ENCODE data around the gene TTC28. TPM values are rescaled to one million over a fixed set of nuclear protein-coding genes. Genes with fewer than 3 reads are reported as not detected.

Gene TTC28
- total RNA-seq, 1 experiment from 2014 or later = 0.12 TPM

DNA sequence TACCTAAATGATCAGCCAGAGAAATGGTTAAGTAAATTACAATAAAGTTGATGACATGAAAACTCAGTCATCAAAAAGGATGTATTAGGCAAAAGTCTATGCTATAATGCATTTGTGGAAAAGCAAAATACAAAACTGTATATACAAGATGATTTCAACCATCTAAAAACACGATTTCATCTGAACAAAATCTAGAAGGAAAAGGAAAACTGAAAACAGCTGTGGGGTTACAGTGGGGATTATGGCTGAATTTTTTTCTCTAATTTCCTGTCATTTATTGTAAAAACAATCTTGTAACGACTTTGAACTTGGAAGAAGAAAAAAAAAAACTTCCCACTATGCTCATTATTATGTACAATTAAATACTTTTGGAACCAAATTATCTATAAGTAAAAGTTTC lies 31.7 kb upstream of the TTC28 start (continued):
- TF ChIP-seq ZNF274 (IDR thresholded peaks at IDR 0.05; ENCODE audit: low read depth, low read length) (no peak), CBX3 (IDR thresholded peaks at IDR 0.05; ENCODE audit: low read depth) (no peak), ZFX (IDR thresholded peaks at IDR 0.05) (no peak)
- TF ChIP-seq, protein P1, sequence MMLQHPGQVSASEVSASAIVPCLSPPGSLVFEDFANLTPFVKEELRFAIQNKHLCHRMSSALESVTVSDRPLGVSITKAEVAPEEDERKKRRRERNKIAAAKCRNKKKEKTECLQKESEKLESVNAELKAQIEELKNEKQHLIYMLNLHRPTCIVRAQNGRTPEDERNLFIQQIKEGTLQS (IDR thresholded peaks at IDR 0.05) = no peak

DNA sequence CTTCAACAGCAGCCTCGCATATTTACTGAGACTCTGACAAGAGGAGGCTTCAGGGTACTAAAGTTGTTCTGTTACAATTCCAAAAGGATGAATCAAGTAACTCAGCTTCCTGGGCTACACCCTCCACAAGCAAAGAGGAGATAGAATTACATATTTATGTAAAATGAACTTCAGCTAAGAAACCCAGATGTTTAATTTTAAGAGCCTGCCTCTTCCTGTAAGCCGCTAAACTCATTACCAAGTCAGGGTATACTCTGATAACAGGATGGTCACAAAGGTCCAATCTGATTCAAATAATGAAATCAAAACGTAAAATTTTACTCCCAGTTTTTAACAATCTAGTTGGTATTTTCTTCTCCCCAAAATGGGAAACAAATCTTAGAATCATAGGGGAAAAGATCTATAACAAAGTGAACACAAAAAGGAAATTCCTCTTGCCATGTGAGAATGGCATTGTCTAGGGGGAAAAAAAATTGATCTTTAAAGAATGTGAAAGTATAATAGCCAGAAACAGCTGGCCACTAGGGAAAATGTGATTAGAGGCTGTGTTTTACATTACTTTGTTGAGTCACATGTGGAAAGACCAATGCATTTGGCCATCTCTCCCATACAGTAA lies 31.0 kb upstream of the TTC28 start:
- Histone ChIP-seq H3K9me2 (ENCODE audit: insufficient read depth) (no peaks in the 10 kb centered on the region), H3K4me2 (ENCODE audit: low read length) (no peak overlapping the region; the same call in 1 of the 2 replicates), H3K4me3 (replicated peaks in 1 of 2; ENCODE audit: low read depth in 1 of 2, low read length in 2 of 2) (no peak overlapping the region), H3K4me1 (ENCODE audit: control insufficient read depth in 1 of 2, insufficient read depth in 2 of 2, low read length in 2 of 2) (peaks cover 0 to 7% of the 10 kb centered on the region in 2 experiments; a peak in 2 of 4 replicates), H4K20me1 (ENCODE audit: insufficient read depth) (no peaks in the 10 kb centered on the region; the same call in 1 of the 2 replicates), H3K79me2 (ENCODE audit: insufficient read depth, low read length) (no peaks in the 10 kb centered on the region), H3K36me3 (ENCODE audit: control insufficient read depth in 1 of 2, insufficient read depth in 2 of 2, low read length in 2 of 2) (peaks cover 12% of the 10 kb centered on the region in 2 experiments), H2AFZ (ENCODE audit: low read depth, low read length, poor library complexity, severe bottlenecking) (no peak overlapping the region), H3K27ac (ENCODE audit: low read depth, low read length) (no peak overlapping the region), H3K9me3 (ENCODE audit: control insufficient read depth in 1 of 2, insufficient read depth in 1 of 2, low read depth in 1 of 2, low read length in 2 of 2) (no peaks in the 10 kb centered on the region), H3K27me3 (ENCODE audit: insufficient read depth, low read length) (no peaks in the 10 kb centered on the region), H3K9ac (ENCODE audit: low read length) (no peak overlapping the region)
- RAD21 ChIA-PET (ENCODE audit: low non-redundant PET in 1 of 2, low total read pairs in 2 of 2, uncharacterized antibody in 2 of 2, unreplicated experiment in 2 of 2) = no interaction called here
- POLR2A ChIA-PET = no interaction called here
- TF ChIP-seq, protein P1 (IDR thresholded peaks at IDR 0.05) = no peak
- TF ChIP-seq POLR2AphosphoS5 (IDR thresholded peaks at IDR 0.05; ENCODE audit: low read depth, low read length) = no peak
- TF ChIP-seq, protein P2, sequence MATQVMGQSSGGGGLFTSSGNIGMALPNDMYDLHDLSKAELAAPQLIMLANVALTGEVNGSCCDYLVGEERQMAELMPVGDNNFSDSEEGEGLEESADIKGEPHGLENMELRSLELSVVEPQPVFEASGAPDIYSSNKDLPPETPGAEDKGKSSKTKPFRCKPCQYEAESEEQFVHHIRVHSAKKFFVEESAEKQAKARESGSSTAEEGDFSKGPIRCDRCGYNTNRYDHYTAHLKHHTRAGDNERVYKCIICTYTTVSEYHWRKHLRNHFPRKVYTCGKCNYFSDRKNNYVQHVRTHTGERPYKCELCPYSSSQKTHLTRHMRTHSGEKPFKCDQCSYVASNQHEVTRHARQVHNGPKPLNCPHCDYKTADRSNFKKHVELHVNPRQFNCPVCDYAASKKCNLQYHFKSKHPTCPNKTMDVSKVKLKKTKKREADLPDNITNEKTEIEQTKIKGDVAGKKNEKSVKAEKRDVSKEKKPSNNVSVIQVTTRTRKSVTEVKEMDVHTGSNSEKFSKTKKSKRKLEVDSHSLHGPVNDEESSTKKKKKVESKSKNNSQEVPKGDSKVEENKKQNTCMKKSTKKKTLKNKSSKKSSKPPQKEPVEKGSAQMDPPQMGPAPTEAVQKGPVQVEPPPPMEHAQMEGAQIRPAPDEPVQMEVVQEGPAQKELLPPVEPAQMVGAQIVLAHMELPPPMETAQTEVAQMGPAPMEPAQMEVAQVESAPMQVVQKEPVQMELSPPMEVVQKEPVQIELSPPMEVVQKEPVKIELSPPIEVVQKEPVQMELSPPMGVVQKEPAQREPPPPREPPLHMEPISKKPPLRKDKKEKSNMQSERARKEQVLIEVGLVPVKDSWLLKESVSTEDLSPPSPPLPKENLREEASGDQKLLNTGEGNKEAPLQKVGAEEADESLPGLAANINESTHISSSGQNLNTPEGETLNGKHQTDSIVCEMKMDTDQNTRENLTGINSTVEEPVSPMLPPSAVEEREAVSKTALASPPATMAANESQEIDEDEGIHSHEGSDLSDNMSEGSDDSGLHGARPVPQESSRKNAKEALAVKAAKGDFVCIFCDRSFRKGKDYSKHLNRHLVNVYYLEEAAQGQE (IDR thresholded peaks at IDR 0.05; ENCODE audit: low read depth) = no peak
- TF ChIP-seq, protein P3, sequence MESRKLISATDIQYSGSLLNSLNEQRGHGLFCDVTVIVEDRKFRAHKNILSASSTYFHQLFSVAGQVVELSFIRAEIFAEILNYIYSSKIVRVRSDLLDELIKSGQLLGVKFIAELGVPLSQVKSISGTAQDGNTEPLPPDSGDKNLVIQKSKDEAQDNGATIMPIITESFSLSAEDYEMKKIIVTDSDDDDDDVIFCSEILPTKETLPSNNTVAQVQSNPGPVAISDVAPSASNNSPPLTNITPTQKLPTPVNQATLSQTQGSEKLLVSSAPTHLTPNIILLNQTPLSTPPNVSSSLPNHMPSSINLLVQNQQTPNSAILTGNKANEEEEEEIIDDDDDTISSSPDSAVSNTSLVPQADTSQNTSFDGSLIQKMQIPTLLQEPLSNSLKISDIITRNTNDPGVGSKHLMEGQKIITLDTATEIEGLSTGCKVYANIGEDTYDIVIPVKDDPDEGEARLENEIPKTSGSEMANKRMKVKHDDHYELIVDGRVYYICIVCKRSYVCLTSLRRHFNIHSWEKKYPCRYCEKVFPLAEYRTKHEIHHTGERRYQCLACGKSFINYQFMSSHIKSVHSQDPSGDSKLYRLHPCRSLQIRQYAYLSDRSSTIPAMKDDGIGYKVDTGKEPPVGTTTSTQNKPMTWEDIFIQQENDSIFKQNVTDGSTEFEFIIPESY (IDR thresholded peaks at IDR 0.05; ENCODE audit: extremely low read depth, insufficient replicate concordance, low read length) = no peak
- no peak for TF ChIP-seq CBX3 (IDR thresholded peaks at IDR 0.05; ENCODE audit: low read depth)
- no peak for TF ChIP-seq EZH2phosphoT487 (IDR thresholded peaks at IDR 0.05; ENCODE audit: borderline replicate concordance)
- TF ChIP-seq CEBPB (IDR thresholded peaks at IDR 0.05; ENCODE audit: low read depth) = no peak
- TF ChIP-seq, protein P4, sequence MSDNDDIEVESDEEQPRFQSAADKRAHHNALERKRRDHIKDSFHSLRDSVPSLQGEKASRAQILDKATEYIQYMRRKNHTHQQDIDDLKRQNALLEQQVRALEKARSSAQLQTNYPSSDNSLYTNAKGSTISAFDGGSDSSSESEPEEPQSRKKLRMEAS (IDR thresholded peaks at IDR 0.05) = no peak
- no peak for TF ChIP-seq FOSL1 (IDR thresholded peaks at IDR 0.05; ENCODE audit: low read depth)
- intact Hi-C loops (cut with micrococcal nuclease) = no loop called here
- no peak for DNase-seq (ENCODE audit: low read depth, low spot score)
- ATAC-seq = no peak
- CTCF ChIA-PET = no interaction called here
- no TSS peak for BruUV-seq (replicated peaks)
